GM23338 (cell line): ENCODE data around the gene MCAT. TPM values are rescaled to one million over a fixed set of nuclear protein-coding genes. Genes with fewer than 3 reads are reported as not detected.

Experiments used
- ATAC-seq: fragments of 200-7000 bp; cut with Tn5 transposase; 3 replicates; pipeline ENCODE4 v1.9.1; 2020
- DNase-seq: peaks from one replicate; pipeline ENCODE4 v3.0.0-alpha.2; 2015; ENCODE audit warnings: low spot score
- H2AFZ ChIP-seq: fragments of 200-600 bp; sonication (generic); 2 replicates; pipeline ENCODE4 v1.8.0; 2016; ENCODE audit warnings: antibody characterized with exemption, mild to moderate bottlenecking, moderate library complexity
- H3F3A ChIP-seq: fragments of 200-600 bp; sonication (generic); replicated peaks from 2 replicates; pipeline ENCODE4 v1.8.0; 2017; ENCODE audit warnings: antibody characterized with exemption, mixed run types, low read depth
- H3K27ac ChIP-seq: fragments of 200-600 bp; sonication (generic); 2 replicates; pipeline ENCODE4 v1.6.1; 2016; ENCODE audit warnings: low read depth
- H3K27me3 ChIP-seq: fragments of 200-600 bp; sonication (generic); 2 replicates; pipeline ENCODE4 v1.8.0; 2016; ENCODE audit warnings: mild to moderate bottlenecking, mixed run types, moderate library complexity; ENCODE audit not compliant: insufficient read depth
- H3K36me3 ChIP-seq: fragments of 200-600 bp; sonication (generic); 2 replicates; pipeline ENCODE4 v1.8.0; 2016; ENCODE audit warnings: mild to moderate bottlenecking; ENCODE audit not compliant: insufficient read depth
- H3K4me1 ChIP-seq: fragments of 200-600 bp; sonication (generic); 2 replicates; pipeline ENCODE4 v1.8.0; 2016; ENCODE audit warnings: mild to moderate bottlenecking, moderate library complexity; ENCODE audit not compliant: insufficient read depth
- H3K4me2 ChIP-seq: fragments of 200-600 bp; sonication (generic); 2 replicates; pipeline ENCODE4 v1.7.1; 2017; ENCODE audit warnings: mixed run types
- H3K4me3 ChIP-seq: fragments of 200-600 bp; sonication (generic); 2 replicates; pipeline ENCODE4 v1.6.1; 2016; ENCODE audit warnings: mixed run types
- H3K79me2 ChIP-seq: fragments of 200-600 bp; sonication (generic); replicated peaks from 2 replicates; pipeline ENCODE4 v1.8.0; 2017; ENCODE audit warnings: mild to moderate bottlenecking; ENCODE audit not compliant: insufficient read depth
- H3K9me2 ChIP-seq: fragments of 200-600 bp; sonication (generic); 2 replicates; pipeline ENCODE4 v1.8.0; 2017; ENCODE audit not compliant: insufficient read depth
- H4K20me1 ChIP-seq: fragments of 200-600 bp; sonication (generic); replicated peaks from 2 replicates; pipeline ENCODE4 v1.8.0; 2017; ENCODE audit warnings: mild to moderate bottlenecking; ENCODE audit not compliant: insufficient read depth
- H3K27ac Mint-ChIP-seq: 2 replicates; pipeline ENCODE4 v1.8.0; 2020; ENCODE audit warnings: inconsistent platforms, mild to moderate bottlenecking, moderate library complexity, mixed read lengths
- H3K27me3 Mint-ChIP-seq: 3 replicates; pipeline ENCODE4 v1.8.0; 2022; ENCODE audit warnings: low read depth, mild to moderate bottlenecking, moderate library complexity, mixed read lengths, inconsistent platforms; ENCODE audit not compliant: insufficient read depth, poor library complexity
- H3K36me3 Mint-ChIP-seq: 3 replicates; pipeline ENCODE4 v1.8.0; 2021; ENCODE audit warnings: low read depth, mild to moderate bottlenecking, inconsistent platforms, moderate library complexity, mixed read lengths
- H3K4me1 Mint-ChIP-seq: 3 replicates; pipeline ENCODE4 v1.8.0; 2020; ENCODE audit warnings: mild to moderate bottlenecking, inconsistent platforms, mixed read lengths
- H3K4me3 Mint-ChIP-seq: 3 replicates; pipeline ENCODE4 v1.8.0; 2021; ENCODE audit warnings: moderate library complexity, mild to moderate bottlenecking, inconsistent platforms, mixed read lengths
- H3K9me3 Mint-ChIP-seq: 3 replicates; pipeline ENCODE4 v1.8.0; 2020; ENCODE audit warnings: moderate library complexity, mild to moderate bottlenecking, inconsistent platforms, mixed read lengths
- CREB1 ChIP-seq: fragments of 250-450 bp; sonication (Bioruptor Pico); IDR thresholded peaks from 2 replicates; pipeline ENCODE4 v1.5.0; 2020; ENCODE audit warnings: low read depth, mild to moderate bottlenecking, moderate library complexity
- EZH2 ChIP-seq: fragments of 200-600 bp; sonication (generic); IDR thresholded peaks from one replicate; pipeline ENCODE4 v1.8.0; 2017; ENCODE audit warnings: antibody characterized with exemption, mild to moderate bottlenecking, low read depth; ENCODE audit not compliant: unreplicated experiment
- EZH2phosphoT487 ChIP-seq: fragments of 200-600 bp; sonication (generic); IDR thresholded peaks from one replicate; pipeline ENCODE4 v1.8.1; 2018; ENCODE audit warnings: antibody characterized with exemption; ENCODE audit not compliant: unreplicated experiment
- NANOG ChIP-seq: IDR thresholded peaks from 2 replicates; pipeline ENCODE4 v1.6.1; 2016; ENCODE audit warnings: antibody characterized with exemption, borderline replicate concordance
- POLR2AphosphoS5 ChIP-seq: IDR thresholded peaks from 2 replicates; pipeline ENCODE4 v1.6.1; 2016; ENCODE audit warnings: antibody characterized with exemption, low read depth
- ZNF114 ChIP-seq: fragments of 250-450 bp; sonication (Bioruptor Pico); IDR thresholded peaks from 2 replicates; pipeline ENCODE4 v1.5.0; 2020; ENCODE audit warnings: mild to moderate bottlenecking, moderate library complexity
- polyA plus RNA-seq: library from polyadenylated mRNA; unstranded; fragments of >200 nt; fragmentation: Nextera tagmentation; extraction: Ambion mirVana; gene quantifications from 2 replicates; pipeline ENCODE4 v1.2.1, GENCODE V29; 2016
- total RNA-seq: library from RNA; depleted of rRNA; stranded (reverse); fragments of >200 nt; shearing (Covaris generic); gene quantifications from 2 replicates; pipeline ENCODE4 v1.2.3, GENCODE V29; 2014
- TF ChIP-seq, protein P1 (sequence below), 2 experiments: fragments of 200-600 bp in 1 of 2; sonication (generic) in 1 of 2; conservative IDR thresholded peaks; 2 replicates each; pipeline versions ENCODE4 v1.5.1 to v1.6.1; 2016 to 2017; ENCODE audit warnings: antibody characterized with exemption in 2 of 2, low read depth in 2 of 2, mild to moderate bottlenecking in 2 of 2, moderate library complexity in 1 of 2
- TF ChIP-seq, protein P2 (sequence below): IDR thresholded peaks from 2 replicates; pipeline ENCODE4 v1.6.1; 2016; ENCODE audit warnings: antibody characterized with exemption
- TF ChIP-seq, protein P3 (sequence below): fragments of 250-450 bp; sonication (Bioruptor Pico); IDR thresholded peaks from 2 replicates; pipeline ENCODE4 v1.5.0; 2020; ENCODE audit warnings: mild to moderate bottlenecking, moderate library complexity

MCAT gene
- total and polyA plus RNA-seq, 2 experiments from 2014 or later: 9.7 to 16.9 TPM

DNA sequence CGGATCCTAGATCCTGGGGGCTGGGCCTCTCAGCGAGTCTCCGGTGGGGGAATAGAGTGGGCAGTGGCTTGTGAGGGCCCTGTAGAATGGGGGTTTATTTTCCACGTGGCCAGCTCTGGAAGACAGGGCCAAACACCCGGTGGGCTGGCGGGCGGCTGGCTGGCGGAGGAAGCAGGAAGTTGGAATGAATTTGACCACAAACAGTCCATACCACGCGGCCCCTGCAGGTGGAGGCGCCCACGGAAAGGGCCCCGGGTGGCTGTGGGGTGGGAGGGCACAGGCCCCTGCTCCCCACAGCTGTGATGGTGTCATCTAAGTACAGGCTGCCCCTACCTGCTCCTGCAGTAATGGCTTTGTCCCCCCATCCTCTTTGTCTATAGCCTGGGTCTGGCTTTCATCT, 15.1 kb downstream of the MCAT start:
- Histone ChIP-seq H4K20me1 (0 out of 2 replicates have a peak, but pooled peaks cover 10% of the 10 kb centered on the region), H3K4me3 (no peak overlapping the region), H3K9me2 (no peaks in the 10 kb centered on the region), H3K4me1 (no peaks in the 10 kb centered on the region; the same call in 1 of the 2 replicates), H3F3A (no peaks in the 10 kb centered on the region; the same call in 1 of the 2 replicates), H2AFZ (no peak overlapping the region), H3K27me3 (no peaks in the 10 kb centered on the region), H3K79me2 (no peaks in the 10 kb centered on the region), H3K27ac (no peak overlapping the region), H3K4me2 (no peak overlapping the region), H3K36me3 (no peaks in the 10 kb centered on the region)
- no peaks in the 10 kb centered on the region for H3K9me3 Mint-ChIP-seq
- no peak overlapping the region for H3K4me3 Mint-ChIP-seq
- TF ChIP-seq CREB1 (CRISPR knock-in tag) (no peak), POLR2AphosphoS5 (no peak), ZNF114 (CRISPR knock-in tag) (no peak), NANOG (no peak), EZH2 (no peak), EZH2phosphoT487 (no peak)
- TF ChIP-seq, protein P1, sequence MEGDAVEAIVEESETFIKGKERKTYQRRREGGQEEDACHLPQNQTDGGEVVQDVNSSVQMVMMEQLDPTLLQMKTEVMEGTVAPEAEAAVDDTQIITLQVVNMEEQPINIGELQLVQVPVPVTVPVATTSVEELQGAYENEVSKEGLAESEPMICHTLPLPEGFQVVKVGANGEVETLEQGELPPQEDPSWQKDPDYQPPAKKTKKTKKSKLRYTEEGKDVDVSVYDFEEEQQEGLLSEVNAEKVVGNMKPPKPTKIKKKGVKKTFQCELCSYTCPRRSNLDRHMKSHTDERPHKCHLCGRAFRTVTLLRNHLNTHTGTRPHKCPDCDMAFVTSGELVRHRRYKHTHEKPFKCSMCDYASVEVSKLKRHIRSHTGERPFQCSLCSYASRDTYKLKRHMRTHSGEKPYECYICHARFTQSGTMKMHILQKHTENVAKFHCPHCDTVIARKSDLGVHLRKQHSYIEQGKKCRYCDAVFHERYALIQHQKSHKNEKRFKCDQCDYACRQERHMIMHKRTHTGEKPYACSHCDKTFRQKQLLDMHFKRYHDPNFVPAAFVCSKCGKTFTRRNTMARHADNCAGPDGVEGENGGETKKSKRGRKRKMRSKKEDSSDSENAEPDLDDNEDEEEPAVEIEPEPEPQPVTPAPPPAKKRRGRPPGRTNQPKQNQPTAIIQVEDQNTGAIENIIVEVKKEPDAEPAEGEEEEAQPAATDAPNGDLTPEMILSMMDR (conservative IDR thresholded peaks at IDR 0.05; ENCODE audit: low read depth in 2 of 2): no peak
- TF ChIP-seq, protein P2, sequence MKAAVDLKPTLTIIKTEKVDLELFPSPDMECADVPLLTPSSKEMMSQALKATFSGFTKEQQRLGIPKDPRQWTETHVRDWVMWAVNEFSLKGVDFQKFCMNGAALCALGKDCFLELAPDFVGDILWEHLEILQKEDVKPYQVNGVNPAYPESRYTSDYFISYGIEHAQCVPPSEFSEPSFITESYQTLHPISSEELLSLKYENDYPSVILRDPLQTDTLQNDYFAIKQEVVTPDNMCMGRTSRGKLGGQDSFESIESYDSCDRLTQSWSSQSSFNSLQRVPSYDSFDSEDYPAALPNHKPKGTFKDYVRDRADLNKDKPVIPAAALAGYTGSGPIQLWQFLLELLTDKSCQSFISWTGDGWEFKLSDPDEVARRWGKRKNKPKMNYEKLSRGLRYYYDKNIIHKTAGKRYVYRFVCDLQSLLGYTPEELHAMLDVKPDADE: no peak
- TF ChIP-seq, protein P3, sequence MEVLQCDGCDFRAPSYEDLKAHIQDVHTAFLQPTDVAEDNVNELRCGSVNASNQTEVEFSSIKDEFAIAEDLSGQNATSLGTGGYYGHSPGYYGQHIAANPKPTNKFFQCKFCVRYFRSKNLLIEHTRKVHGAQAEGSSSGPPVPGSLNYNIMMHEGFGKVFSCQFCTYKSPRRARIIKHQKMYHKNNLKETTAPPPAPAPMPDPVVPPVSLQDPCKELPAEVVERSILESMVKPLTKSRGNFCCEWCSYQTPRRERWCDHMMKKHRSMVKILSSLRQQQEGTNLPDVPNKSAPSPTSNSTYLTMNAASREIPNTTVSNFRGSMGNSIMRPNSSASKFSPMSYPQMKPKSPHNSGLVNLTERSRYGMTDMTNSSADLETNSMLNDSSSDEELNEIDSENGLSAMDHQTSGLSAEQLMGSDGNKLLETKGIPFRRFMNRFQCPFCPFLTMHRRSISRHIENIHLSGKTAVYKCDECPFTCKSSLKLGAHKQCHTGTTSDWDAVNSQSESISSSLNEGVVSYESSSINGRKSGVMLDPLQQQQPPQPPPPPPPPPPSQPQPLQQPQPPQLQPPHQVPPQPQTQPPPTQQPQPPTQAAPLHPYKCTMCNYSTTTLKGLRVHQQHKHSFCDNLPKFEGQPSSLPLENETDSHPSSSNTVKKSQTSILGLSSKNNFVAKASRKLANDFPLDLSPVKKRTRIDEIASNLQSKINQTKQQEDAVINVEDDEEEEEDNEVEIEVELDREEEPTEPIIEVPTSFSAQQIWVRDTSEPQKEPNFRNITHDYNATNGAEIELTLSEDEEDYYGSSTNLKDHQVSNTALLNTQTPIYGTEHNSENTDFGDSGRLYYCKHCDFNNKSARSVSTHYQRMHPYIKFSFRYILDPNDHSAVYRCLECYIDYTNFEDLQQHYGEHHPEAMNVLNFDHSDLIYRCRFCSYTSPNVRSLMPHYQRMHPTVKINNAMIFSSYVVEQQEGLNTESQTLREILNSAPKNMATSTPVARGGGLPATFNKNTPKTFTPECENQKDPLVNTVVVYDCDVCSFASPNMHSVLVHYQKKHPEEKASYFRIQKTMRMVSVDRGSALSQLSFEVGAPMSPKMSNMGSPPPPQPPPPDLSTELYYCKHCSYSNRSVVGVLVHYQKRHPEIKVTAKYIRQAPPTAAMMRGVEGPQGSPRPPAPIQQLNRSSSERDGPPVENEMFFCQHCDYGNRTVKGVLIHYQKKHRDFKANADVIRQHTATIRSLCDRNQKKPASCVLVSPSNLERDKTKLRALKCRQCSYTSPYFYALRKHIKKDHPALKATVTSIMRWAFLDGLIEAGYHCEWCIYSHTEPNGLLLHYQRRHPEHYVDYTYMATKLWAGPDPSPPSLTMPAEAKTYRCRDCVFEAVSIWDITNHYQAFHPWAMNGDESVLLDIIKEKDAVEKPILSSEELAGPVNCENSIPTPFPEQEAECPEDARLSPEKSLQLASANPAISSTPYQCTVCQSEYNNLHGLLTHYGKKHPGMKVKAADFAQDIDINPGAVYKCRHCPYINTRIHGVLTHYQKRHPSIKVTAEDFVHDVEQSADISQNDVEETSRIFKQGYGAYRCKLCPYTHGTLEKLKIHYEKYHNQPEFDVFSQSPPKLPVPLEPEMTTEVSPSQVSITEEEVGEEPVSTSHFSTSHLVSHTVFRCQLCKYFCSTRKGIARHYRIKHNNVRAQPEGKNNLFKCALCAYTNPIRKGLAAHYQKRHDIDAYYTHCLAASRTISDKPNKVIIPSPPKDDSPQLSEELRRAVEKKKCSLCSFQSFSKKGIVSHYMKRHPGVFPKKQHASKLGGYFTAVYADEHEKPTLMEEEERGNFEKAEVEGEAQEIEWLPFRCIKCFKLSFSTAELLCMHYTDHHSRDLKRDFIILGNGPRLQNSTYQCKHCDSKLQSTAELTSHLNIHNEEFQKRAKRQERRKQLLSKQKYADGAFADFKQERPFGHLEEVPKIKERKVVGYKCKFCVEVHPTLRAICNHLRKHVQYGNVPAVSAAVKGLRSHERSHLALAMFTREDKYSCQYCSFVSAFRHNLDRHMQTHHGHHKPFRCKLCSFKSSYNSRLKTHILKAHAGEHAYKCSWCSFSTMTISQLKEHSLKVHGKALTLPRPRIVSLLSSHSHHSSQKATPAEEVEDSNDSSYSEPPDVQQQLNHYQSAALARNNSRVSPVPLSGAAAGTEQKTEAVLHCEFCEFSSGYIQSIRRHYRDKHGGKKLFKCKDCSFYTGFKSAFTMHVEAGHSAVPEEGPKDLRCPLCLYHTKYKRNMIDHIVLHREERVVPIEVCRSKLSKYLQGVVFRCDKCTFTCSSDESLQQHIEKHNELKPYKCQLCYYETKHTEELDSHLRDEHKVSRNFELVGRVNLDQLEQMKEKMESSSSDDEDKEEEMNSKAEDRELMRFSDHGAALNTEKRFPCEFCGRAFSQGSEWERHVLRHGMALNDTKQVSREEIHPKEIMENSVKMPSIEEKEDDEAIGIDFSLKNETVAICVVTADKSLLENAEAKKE: no peak
- DNase-seq: no peak
- no peak overlapping the region for H3K27ac Mint-ChIP-seq
- no peak for ATAC-seq
- H3K36me3 Mint-ChIP-seq: peaks cover 3% of the 10 kb centered on the region; the same call in 2 of the 3 replicates
- H3K4me1 Mint-ChIP-seq: peaks cover 8% of the 10 kb centered on the region; the same call in 2 of the 3 replicates
- H3K27me3 Mint-ChIP-seq: peaks cover 3% of the 10 kb centered on the region
